Cardiac fibroblast (primary cell): ENCODE data around the gene MMP14.

Source experiments
- DNase-seq, 2 donors: peaks; one replicate each; pipeline versions ENCODE4 v3.0.0 to v3.0.0-alpha.2; 2010; ENCODE audit warnings: low read depth in 2 of 2
- H3K4me3 ChIP-seq, 2 donors: replicated peaks in 1 of 2; 1 replicate in 1 of 2; 2 replicates in 1 of 2; pipeline ENCODE4 v1.5.1; 2011; ENCODE audit warnings: low read depth in 2 of 2, low read length in 2 of 2, mild to moderate bottlenecking in 2 of 2, moderate library complexity in 1 of 2
- CTCF ChIP-seq: IDR thresholded peaks from one replicate; pipeline ENCODE4 v1.5.1; 2011; ENCODE audit warnings: low read depth, mild to moderate bottlenecking, low read length, inconsistent platforms

The MMP14 gene

DNA sequence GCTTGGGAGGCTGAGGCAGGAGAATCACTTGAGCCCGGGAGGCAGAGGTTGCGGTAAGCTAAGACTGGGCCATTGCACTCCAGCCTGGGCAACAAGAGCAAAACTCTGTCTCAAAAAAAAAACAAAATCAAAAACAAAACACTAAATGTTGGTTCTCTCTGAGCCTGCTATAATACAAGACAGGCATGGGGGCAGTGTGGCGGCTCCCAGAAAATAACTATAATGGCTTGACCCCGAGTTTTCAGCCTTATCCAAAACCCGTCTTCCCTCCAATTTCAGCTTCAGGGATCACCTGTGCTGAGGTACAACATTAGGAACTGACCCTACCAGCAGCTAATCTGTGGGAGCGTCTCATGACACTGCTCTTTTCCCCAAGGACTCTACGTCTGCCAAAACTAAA, 22.0 kb upstream of the MMP14 start:
- H3K4me3 ChIP-seq, result no peak overlapping the region
- no peak for TF ChIP-seq CTCF
- DNase-seq, result no peak

DNA sequence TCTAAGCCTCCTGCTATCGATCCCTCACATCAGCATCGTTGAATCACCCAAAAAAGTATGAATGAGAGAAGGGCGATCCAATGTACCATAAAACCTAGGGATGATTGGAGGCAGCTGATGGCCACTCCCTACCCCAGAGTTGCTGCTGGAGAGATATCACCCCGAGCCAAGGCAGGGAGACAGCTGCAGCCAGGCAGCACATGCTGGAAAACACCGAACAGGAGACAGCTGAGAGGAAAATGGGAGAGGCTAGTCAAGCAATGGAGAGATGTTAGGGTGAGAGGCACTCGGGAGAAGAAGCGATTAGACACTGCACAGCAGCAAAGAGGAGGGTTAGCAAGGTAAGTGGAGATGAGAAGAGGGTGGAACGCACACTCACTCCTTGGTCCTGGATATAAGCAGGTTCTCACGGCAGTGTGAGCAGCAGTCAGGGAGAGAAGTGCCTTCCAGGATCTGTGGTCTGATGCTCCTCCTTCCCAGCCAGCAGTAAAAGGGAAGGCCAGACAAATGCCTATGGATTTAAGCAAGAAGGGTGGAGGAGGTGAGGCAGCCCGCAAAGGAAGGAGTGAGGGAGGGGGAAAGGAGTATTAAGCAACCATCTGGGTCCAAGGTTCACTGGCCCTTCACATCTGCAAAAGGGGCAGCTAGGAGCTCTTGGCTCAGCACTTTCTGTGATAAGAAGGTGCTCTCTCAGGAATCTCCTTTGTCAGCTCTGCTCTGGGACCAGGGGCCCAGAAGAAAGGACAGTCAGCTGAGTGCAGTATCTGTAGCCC, 21.3 kb upstream of the MMP14 start, which contains the start of gene SLC7A7:
Gene SLC7A7, minus strand, starts transcription at position 495 of the 773 bp plus-strand sequence. CDS start 2,037 bp downstream, outside the sequence.
- peak within 1 kb of the TSS in 1 of 2 donors; percentile 33 for H3K4me3 ChIP-seq
- DNase-seq, result peak; percentile 22 to 60

GRCh38 chr14:22819151-22819988, 17.0 kb upstream of the MMP14 start:
- H3K4me3 ChIP-seq, result peak overlapping the region; percentile 38 to 43
- no peak for TF ChIP-seq CTCF
- DNase-seq, result peak; percentile 77 to 91

More for the DNA sequence above, 21.3 kb upstream of the MMP14 start, which contains the start of gene SLC7A7:
- TF ChIP-seq CTCF, result no peak

- no peak for TF ChIP-seq CTCF
- H3K4me3 ChIP-seq, result no peak overlapping the region
- DNase-seq, result peak in 1 of 2 donors; percentile 48
Observed at GRCh38 chr14:22820731-22821130, 15.7 kb upstream of the MMP14 start.

GRCh38 chr14:22821193-22822015, 15.0 kb upstream of the MMP14 start:
- TF ChIP-seq CTCF, result no peak
- no peak overlapping the region for H3K4me3 ChIP-seq
- DNase-seq, result no peak

GRCh38 chr14:22822016-22822570, 14.3 kb upstream of the MMP14 start:
- H3K4me3 ChIP-seq, result peak overlapping the region; percentile 25 to 33
- DNase-seq, result no peak
- TF ChIP-seq CTCF, result no peak
